OCI-M2 (cell line): ENCODE measurements around the gene C14orf180.

Source experiments
- DNase-seq: peaks from one replicate; lab custom pipeline; 2025; ENCODE audit not compliant: unreplicated experiment; lab: John Stamatoyannopoulos, UW

The C14orf180 gene

DNA sequence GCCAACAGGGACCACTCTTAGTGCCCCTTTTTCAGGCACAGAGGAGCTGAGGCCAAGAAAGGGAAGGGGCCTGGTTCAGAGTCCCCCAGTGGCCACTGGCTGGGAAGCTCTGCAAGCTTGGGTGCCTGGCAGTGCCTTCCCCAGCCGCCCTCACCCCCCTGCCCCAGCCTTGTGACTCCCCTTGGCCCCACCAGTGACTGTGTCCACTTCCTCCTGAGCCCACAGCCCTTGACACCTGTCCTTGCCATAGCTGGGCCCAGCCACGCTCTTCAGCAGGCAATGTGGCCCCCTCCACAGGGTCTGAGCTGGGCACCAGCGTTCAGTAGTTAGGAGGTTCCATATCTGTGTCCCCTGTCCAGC is 19.0 kb upstream of the C14orf180 start:
- DNase-seq, result no peak

DNA sequence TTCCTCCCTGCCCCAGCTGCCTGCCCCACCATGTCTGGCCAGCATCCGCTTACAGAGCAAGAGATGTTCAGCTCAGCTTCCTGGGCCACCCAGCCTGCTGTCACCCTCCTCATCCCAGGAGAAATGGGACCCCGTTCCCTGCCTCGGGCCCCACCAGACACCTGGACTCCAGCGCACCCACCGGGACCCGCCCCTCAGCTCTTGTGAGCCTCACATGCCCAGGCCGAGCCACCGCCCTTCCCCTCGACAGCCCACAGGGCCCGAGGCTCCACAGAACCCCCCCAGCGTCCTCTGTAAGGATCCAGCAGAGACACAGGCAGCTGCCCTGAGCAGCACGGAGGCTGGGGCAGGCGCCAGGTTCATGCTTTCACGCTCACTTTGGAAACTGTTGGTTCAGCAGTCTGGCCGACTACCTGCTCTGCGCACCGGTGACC is 18.4 kb upstream of the C14orf180 start:
- DNase-seq, result no peak

DNA sequence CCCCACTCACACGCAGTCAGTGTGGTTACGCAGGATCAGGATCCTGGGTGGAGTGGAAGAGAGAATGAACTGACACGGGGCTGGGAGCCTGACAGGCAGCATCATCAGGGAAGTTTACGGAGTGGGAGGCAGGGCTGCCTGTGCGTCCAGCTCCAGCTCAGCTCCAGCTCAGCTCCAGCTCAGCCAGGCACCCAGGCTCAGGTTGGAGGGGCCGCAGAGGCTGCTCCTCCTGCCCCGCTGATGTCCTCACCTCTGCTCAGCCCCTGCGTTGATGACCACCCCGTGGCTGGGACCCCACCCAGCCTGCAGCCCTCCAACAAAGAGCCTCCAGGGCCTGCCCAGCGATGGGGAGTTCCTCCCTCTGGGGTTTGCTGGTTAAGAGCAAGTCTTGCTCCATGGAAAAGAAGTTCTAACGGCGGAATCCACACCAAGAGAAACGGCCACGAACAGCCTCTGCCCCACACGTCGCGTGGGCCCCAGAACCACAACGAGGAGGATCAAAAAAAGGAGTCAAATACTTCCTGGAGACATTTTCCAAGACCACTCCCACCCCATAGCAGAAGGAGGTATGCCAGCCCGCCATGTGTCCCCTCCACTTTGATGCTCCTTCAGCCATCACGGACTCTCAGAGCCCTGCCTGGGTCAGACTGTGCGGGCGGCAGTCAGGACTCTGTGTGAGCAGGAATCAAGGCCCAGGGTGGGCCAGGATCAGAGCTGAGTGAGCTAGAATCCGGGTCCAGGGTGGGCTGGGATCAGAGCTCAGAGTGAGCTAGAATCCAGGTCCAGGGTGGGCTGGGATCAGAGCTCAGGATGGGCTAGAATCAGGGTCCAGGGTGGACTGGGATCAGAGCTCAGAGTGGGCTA is 17.7 kb upstream of the C14orf180 start:
- DNase-seq, result no peak

DNA sequence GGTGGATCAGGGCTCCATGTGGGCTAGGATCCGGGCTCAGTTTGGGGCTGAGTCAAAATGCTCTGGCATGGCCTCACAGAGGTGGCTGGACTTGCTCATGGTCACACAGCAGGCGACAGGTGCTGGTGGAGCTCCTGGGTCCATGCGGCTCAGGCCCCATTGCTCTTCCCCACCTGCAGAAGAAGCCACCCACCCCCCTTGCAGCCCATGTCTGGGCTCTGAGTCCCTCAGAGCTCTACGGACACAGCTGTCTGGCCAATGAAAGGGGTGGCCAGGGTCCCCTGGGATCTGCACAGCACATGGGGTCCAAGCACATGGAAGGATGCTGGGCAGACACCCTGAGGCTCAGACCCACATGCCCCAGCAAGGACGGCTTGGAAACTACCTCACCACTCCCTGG is 17.0 kb upstream of the C14orf180 start:
- no peak for DNase-seq

DNA sequence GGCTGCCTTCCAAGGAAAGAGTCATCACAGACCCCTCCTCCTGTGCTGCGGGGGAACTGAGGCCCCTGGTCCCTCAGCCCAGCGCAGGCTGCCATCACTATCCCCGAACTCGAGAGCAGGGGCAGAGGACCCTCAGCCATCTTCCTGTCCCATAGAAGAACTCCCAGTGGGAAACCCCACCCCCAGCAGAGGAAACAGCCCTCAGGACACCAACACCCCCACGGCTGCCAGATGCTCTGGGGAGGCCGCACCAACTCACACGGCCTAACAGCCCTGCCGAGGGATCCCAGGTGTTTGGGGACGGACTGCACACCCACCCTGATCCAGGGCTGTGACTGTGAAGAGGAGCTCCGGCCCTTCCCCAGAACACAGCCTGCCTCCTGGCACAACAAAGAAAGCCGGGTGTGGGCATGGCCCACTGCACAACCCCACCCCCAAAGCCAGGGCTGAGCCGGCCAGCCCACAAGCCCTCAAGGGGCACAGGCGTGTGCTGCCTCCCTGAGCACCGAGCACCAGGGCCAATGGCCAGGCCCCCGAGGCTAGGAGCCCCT is 16.3 kb upstream of the C14orf180 start:
- DNase-seq, result no peak

DNA sequence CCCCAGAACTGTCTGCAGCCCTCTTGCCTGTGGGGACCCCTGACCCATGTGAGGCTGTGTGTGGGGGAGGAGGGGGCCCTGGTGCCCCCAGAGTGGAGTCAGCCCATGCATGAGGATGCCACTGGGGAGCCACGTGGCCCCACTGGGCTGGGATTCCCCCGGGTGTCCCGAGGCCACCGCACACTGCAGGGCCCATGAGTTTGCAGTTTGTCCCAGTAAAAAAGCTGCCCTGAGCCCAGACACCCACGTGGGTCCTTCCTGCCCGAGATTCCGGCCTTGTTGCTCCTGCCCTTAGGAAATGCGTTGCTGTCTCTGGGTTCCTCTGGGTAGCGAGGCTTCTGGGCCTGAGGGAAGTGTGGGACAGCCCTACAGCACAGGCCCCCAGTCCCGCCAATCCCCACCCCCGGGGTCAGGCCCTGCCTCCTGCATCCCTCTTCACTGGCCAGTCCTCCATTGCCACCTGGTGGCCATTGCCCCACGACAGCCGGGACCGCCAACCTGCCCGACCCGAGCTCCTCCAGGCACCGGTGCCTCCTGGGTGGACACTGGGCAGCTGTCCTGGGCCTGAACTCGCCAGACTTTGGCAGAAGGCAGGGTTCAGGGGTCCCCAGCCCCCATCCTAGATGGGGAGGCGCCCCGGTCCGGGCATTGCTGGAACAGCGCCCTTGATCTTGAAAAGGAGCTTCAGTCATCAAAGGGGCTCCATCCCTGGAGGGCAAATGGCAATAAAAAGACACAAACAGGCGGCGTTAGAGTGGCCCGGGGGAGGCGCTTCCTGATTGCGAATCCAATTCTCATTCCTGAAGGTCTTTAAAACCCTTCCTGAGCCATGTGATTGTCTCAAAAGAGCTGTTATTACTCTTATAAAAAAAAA is 15.6 kb upstream of the C14orf180 start:
- no peak for DNase-seq

DNA sequence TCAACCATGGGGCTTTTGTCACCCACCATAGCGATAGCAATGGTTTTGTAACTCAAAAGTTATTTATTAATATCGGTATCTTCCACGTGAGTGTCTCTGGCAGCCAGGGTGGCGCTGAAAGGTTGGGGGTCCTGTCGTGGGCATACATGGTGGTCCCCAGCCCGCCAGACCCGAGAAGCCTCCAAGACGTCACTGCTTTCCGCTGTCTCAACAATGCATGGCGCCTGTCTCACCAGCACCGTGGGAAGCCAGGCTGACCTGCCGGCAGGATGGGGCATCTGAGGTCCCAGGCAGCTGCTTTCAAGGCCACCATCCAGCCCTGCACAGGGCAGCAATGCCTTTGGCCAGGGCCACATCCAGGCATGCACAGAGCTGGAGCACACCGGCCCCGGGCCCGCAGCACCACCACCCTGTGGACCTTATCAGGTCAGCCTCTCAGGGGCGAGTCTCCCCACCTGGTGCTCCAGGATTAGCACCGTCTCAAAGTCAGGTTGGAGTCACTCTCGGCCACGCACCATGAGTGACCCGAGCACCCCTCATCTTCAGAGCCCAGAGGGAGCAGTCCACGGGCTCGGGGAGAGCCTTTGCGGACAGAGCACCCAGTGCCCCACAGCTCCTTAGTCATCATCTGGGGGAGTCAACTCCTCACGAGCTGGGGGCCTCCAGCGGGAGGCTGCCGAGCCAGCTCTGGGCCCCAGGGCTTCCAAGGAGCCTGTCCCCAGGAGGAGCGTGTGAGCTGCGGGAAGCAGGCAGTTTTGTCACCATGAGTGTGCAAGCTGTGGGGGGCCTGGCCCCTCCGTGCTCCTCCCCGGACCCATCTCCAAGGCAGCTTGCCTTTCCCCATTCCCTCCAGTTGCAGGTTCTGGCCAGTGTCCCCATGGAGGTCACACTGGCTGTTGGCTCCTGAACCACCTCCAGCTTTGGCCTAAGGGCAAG is 14.6 kb upstream of the C14orf180 start:
- no peak for DNase-seq

DNA sequence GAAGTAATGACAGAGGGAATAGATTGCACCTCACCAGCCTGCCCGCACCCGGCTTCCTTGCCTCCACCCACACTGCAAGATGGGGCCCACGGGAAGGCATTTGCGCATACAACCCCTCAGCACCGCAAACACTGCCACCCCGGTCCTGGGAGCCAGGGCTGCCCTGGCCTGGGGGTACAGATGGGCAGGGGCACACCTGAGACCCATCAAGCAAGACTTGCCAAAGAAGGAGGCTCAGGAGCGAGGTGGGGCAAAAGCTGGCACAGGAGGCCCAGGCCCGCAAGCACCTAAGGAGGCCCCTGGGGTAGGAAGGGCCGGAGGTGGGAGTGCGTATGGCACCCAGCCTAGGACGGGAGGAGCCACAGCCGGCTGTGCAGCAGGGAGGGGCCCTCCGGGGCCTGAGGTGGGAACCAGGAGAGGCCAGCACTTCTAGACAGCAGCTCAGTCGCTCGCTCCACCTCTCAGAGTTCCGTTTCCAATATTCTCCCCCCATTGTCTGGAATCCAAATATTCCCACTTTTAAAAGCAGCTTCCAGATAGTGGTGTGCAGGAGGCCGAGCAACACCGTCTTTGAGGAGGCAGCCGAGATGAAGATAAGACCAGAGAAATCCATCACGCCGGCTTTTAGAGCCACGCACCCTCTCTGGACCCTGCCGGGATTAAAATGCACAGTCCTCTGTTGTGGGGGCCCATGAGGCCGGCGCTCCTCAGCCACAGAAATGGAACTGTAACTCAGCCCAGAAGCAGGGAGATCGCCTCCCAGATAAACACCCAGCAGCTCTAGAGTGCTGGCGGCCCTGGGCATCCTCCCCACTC is 12.2 kb upstream of the C14orf180 start:
- DNase-seq, result no peak

DNA sequence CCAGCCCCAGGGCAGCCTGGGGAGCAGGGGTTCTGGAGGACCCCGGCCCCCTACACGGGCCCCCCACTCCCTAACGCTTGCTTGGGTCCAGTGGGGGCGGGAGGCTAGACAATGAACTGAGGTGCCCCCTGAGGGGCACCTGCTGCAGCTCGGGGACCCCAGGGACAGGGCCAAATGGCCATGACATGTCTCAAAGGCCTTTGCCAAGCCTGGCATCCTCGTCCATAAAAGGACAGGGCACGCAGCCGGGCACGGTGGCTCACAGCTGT is 11.7 kb upstream of the C14orf180 start:
- no peak for DNase-seq

DNA sequence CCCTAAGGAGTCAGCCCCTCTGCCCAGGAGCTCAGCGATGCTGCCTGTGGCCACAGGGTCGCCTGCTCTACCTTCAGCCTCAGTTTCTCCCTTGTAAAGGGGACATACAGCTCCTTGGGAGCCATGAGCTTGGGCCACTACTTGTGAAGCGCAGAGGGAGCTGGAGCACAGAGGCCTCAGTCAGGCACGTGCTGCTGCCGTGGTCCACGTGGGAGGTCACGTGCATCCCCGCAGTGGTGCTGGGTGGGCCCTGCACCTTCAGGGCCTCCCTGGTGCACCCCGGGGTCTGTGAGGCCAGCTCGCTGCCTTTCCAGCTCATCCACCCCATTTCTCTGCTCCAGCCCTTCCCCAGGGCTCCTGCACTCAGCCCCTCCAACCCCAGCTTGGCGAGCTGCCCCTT is 10.9 kb upstream of the C14orf180 start:
- DNase-seq, result no peak

DNA sequence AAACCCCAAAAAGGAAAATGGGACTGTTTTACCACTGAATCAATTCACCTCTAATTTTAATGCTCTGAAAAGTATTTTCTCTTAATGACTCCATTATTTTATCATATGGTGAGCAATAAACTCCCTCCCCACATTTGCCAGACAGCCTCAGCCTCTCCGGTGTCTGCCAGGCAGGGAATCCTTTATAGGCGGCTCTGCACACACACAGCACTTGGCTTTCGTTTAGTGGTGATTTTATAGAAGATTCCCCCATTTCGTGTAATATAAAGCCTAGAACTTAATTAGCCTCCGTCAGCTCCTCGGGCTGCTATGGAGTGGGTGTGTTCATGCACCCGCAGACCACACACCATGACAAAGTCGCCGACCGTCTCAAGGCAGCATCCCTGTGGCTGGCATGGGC is 10.1 kb upstream of the C14orf180 start:
- DNase-seq, result no peak

DNA sequence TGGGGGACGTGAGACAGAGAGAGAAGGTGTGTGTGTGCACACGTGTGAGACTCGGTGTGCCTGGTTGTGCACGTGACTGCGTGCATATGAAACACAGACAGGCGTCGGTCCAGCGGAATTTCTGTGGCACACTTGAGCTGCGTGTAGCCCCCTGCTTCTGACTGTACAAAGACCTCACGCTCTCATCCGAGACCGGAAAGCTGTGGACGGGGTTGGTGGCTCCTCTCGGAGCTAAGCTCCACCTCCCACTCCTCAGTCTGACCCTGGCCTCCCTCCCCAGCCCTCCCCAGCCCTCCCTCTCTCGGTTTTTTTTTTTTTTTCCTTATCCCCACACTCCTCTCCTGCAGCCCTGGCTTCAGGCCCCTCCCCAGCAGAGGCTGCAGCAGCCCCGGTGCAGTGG is 8.3 kb upstream of the C14orf180 start:
- DNase-seq, result no peak

DNA sequence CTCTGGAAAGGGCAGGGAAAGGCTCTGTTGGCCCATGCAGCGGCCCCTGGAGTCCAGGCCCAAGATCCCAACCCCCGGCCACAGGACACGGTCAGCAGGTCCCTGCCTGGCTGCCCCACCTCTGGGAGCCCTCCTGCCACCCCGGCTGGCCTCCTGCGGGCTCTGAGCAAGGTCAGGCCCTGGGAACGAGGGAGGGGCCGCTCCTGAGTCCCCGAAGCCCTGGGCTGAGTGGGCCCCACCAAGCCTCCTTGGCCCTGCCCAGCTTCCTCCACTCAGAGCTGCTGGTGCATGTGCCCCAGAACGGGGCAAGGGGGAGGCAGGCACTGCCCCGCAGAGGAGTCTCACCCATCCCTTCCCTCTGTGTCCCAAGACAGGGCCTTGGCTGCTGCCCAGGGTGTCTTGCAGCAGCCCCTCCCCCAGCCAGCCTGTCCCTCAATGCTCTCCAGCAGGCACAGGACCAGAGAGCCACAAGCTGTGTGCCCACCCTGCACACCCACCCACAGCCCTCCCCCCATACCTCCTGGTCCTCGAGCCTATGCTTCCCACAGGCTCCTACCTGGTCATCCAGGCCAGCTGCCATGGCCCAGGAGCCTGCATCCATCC is 7.4 kb upstream of the C14orf180 start:
- no peak for DNase-seq

DNA sequence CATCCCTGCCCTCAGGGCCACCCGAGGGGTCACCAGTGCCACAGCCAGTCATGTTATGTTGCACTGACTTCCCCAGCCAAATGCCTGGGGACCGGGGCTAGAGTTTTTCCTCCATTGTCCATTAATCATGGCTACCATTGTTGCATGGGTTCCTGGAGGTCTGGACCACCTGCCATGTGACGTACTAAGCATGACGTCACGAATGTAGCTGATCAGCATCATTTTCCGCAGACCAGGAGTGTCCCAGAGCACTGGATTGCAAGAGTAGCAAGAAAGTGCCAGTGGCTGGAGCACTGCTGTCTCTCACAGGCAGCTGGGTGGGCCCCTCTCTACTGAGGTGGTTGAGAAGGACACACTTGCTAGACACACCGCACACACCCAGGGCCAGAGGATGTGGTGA is 6.9 kb upstream of the C14orf180 start:
- DNase-seq, result no peak

DNA sequence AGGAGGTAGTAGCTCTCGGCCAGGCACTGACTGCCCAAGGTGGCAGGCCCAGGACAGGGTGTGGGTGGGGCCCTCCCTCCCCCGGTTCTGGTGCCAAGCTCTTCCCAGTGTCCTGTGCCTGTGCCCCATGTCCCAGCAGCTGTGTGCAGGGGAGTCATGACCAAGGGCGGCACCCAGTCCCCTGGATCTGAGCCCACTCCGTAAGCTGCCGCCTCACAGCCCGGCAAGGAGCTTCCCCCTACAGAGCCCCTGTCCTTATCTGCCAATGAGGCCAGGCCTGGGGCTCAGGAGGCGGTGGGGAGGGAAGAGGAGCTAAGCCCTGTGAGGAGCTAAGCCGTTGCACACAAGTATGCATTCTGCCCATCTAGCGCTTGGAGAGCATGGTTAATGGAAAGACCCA is 5.6 kb upstream of the C14orf180 start:
- no peak for DNase-seq

DNA sequence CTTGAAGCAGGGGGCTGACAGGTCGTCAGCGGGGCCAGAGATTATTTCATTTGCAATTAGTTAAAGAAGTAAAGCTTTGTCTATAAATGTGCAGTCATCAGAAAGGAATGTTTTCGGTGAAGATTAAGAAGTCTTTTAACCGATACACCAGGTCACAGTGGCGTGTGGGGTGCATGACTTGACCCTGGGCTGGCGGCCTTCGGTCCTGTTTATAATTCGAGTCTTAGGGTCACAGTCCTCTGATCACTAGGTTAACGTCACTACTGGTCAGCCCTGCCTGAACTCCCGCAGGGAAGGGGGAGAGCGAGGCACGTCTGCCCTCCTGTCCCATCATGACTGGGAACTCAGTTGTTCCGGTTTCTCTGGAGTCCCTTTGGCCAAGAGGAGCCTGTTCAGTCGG is 5.0 kb upstream of the C14orf180 start:
- DNase-seq, result no peak

DNA sequence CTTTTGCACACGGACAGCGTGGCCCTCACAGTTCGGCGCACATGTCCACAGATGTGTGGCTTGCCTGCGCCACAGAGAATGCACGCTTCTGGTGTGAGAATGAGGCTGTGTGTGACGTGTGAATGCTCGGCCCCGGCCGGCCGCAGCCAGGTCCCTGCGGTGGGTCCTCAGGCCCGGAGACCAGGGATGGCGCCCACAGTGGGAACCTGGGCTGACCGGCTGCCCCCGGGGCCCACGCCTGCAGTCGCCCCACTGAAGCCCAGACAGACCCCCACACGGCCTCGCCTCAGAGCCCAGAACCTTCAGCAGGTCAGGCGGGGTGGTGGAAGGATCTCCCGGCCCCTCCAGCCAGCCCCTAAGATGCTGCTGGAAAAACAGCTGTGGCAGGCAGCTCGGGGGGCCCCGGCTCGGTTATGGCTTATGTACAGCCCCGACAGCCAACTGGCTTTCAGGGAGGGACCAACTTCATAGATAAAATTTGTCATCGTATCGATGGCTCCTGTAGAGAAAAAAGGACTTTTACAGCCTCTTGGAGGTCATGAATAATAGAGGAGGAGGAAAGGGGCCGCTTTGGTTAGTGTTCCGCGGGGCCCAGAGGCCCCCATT is 4.5 kb upstream of the C14orf180 start:
- DNase-seq, result no peak

DNA sequence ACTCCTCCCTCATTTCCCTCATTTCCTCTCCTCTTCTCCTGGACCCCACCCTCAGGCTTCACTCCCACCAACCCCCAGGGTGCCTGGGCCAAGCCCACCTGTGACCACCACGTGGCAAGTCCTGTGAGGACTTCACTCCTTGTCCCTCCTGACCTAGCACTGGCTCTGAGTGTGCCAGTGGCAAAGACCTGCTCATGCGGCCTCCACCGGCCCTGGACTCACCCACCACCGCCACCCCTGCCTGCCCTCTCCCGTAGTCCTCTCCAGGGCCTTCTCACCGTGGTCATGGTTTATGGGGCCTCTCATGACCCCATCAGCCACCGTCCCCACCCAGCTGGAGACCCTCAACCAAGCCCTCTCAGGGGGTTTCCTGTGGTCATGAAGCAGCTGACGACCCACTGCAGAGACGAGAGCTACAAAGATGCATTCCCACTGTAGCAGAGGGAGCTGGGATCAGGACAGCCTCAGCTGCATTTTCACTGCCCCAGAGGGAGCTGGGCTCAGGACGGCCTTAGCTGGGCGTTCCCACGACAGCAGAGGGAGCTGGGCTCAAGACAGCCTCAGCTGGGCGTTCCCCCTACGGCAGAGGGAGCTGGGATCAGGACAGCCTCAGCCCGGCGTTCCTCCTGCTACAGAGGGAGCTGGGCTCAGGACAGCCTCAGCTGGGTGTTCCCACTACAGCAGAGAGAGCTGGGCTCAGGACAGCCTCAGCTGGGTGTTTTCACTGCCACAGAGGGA is 3.2 kb upstream of the C14orf180 start:
- no peak for DNase-seq

DNA sequence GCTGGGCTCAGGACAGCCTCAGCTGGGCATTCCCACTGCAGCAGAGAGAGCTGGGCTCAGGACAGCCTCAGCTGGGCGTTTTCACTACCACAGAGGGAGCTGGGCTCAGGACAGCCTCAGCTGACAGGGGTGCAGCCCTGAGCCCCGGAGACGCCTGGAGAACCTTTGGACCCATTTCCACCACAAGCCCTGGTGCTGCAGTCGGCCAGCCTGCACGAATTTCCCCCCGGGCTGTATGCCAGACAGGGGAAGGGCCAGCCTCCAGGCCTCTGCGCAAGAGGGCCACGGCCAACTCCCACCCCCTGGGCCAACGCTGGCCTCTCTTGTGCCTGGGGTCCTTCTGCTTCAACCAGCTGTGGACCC is 2.6 kb upstream of the C14orf180 start:
- DNase-seq, result no peak
